Ascending aorta (tissue), 2 donors: Measurements from ENCODE around the gene POGZ. TPM values are rescaled to one million over a fixed set of nuclear protein-coding genes. Genes with fewer than 3 reads are reported as not detected.
"Not testable (repeated sequence)": the region's sequence is repeated elsewhere in the genome, so short reads cannot be mapped to it uniquely, and the experiment has no call there.

ENCODE experiments used
- DNase-seq, 2 donors: peaks; one replicate each; pipeline ENCODE4 v3.0.0-alpha.2; 2019; ENCODE audit warnings: low spot score in 2 of 2
- H3K27ac ChIP-seq, 2 donors: fragments of 200-600 bp; sonication (generic); one replicate each; pipeline ENCODE4 v1.5.1; 2016 to 2017; ENCODE audit warnings: mild to moderate bottlenecking in 1 of 2
- H3K27me3 ChIP-seq: fragments of 200-600 bp; sonication (generic); one replicate; pipeline ENCODE4 v1.5.1; 2017
- H3K36me3 ChIP-seq, 2 donors: fragments of 200-600 bp; sonication (generic); one replicate each; pipeline ENCODE4 v1.5.1; 2016
- H3K4me1 ChIP-seq, 2 donors: fragments of 200-600 bp; sonication (generic); one replicate each; pipeline ENCODE4 v1.5.1; 2016 to 2017; ENCODE audit warnings: mild to moderate bottlenecking in 1 of 2
- H3K4me3 ChIP-seq, 2 donors: fragments of 200-600 bp; sonication (generic); one replicate each; pipeline ENCODE4 v1.5.1; 2016 to 2017; ENCODE audit warnings: mild to moderate bottlenecking in 1 of 2
- H3K9me3 ChIP-seq, 2 donors: fragments of 200-600 bp; sonication (generic); one replicate each; pipeline ENCODE4 v1.5.1; 2016
- CTCF ChIP-seq, 3 experiments: fragments of 200-600 bp in 2 of 3; fragments of 450-650 bp in 1 of 3; sonication (generic) in 2 of 3; IDR thresholded peaks; one replicate each; pipeline ENCODE4 v1.5.1; 2016 to 2019; ENCODE audit warnings: antibody characterized with exemption in 3 of 3, mild to moderate bottlenecking in 1 of 3, moderate library complexity in 1 of 3
- intact Hi-C: fragments of 100-400 bp; cut with DNase I; formaldehyde crosslinking; loops from one replicate; pipeline ENCODE4 v1.15.1; 2023
- total RNA-seq: library from RNA; depleted of rRNA; stranded (reverse); fragments of >200 nt; gene quantifications from one replicate; pipeline ENCODE4 v1.1.0, GENCODE V29; 2016

The POGZ gene
- total RNA-seq, 1 donor from 2014 or later, result 18.1 TPM

- Histone ChIP-seq H3K36me3 (no peaks in the 10 kb centered on the region), H3K4me1 (no peaks in the 10 kb centered on the region), H3K27me3 (no peaks in the 10 kb centered on the region), H3K9me3 (no peaks in the 10 kb centered on the region), H3K27ac (no peak overlapping the region), H3K4me3 (no peak overlapping the region)
- no peak for TF ChIP-seq CTCF (IDR thresholded peaks at IDR 0.05)
- intact Hi-C loops, result no loop called here
- DNase-seq, result no peak
Observed at GRCh38 chr1:151393583-151393982, 65.7 kb downstream of the POGZ start.

DNA sequence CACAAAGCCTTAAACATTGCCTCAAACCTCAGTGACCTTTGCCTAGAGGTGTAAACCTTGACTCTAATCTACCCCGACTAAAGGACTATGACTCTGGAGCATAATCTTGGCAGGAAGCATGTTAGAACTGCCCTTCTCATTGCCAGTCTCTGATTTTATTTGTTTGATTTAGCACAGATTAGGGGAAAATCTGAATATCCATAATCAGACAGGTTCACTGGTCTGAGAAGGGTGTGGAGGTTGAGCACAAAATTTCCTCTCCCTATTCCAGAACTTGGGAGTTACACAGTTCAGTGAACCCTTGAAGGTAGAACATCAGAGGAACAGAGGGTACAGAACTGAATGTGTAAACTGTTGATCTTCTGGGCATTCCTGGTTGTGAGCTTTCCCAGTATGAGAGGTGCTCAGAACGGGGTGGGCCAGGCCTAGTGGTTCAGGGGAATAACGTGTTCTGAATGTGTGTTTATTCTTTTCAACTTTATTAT, 68.2 kb downstream of the POGZ start:
- intact Hi-C loops, result no loop called here
- no peaks in the 10 kb centered on the region for H3K4me1 ChIP-seq

DNA sequence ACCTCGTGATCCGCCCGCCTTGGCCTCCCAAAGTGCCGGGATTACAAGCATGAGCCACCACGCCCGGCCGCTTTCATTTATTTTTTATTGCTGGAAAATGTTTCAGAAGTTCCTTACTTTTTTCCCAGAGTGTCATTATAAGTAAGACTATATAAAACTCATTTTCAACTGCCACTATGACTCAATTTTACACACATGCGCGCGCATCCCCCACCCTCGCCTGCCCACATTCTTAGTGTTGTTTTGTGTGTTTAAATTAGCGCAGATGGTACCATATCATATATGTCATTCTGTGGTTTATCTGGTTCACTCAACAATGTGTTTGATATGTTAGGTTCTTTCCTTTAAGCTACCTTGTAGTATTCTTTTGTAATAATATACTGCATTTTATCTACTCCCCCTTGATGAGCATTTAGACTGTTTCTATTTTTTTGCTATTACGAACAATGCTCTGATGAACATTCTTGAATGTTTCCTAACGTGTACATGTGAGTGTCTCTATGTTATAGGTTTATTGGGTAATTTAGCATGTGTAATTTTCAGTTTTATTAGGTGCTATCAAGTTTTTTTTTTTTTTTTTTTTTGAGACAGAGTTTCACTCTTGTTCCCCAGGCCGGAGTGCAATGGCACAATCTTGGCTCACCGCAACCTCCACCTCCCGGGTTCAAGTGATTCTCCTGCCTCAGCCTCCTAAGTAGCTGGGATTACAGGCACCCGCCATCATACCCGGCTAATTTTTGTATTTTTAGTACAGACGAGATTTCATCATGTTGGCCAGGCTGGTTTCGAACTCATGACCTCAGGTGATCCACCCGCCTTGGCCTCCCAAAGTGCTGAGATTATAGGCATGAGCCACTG, 68.8 kb downstream of the POGZ start:
- H3K4me1 ChIP-seq, intact Hi-C loops, H3K4me3 ChIP-seq, H3K36me3 ChIP-seq, H3K27ac ChIP-seq, H3K27me3 ChIP-seq, DNase-seq, H3K9me3 ChIP-seq: not testable (repeated sequence)

More for the DNA sequence above, 68.2 kb downstream of the POGZ start:
- Histone ChIP-seq H3K9me3 (no peaks in the 10 kb centered on the region), H3K36me3 (no peaks in the 10 kb centered on the region), H3K27ac (no peak overlapping the region), H3K27me3 (no peaks in the 10 kb centered on the region), H3K4me3 (no peak overlapping the region)
- TF ChIP-seq CTCF (IDR thresholded peaks at IDR 0.05), result no peak
- no peak for DNase-seq

DNA sequence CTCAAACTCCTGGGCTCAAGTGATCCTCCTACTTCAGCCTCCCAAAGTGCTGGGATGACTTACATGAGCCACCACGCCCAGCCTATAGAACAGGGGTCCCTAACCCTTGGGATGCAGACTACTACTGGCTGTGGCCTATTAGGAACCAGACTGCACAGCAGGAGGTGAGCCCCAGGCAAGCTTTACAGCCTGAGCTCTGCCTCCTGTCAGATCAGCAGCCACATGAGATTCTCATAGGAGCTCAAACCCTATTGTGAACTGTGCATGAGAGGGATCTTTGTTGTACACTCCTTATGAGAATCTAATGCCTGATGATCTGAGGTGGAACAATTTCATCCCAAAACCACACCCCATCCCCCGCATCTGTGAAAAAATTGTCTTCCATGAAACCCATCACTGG, 73.3 kb downstream of the POGZ start:
- peak in 1 of 2 donors; percentile 24 for DNase-seq
- intact Hi-C loops, result no loop called here
- TF ChIP-seq CTCF (IDR thresholded peaks at IDR 0.05), result no peak
- Histone ChIP-seq H3K27ac (no peak overlapping the region), H3K9me3 (no peaks in the 10 kb centered on the region), H3K36me3 (no peaks in the 10 kb centered on the region), H3K27me3 (no peaks in the 10 kb centered on the region), H3K4me3 (no peak overlapping the region), H3K4me1 (no peaks in the 10 kb centered on the region)

DNA sequence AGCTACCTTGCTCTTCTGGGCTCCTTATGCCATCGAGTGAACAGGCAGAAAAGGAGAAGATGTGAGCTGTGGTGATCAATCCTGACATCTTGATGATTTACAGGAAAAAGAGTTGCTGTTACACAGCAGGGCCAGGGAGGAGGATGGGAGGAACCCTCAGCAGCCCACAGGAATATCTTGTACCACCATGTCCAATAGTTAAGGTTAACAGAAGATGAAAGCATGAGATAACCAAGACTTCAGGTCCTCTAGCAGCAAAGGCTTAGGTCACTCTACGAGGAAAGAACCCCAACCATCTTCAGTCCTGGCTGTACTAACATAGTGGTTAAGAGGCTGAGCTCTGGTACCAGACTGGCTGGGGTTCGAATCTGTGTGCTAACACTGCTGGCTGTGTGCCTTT, 74.7 kb downstream of the POGZ start:
- TF ChIP-seq CTCF (IDR thresholded peaks at IDR 0.05), result no peak
- Histone ChIP-seq H3K27me3 (no peaks in the 10 kb centered on the region), H3K36me3 (no peaks in the 10 kb centered on the region), H3K27ac (no peak overlapping the region), H3K4me1 (no peaks in the 10 kb centered on the region), H3K4me3 (no peak overlapping the region), H3K9me3 (no peaks in the 10 kb centered on the region)
- no peak for DNase-seq
- intact Hi-C loops, result no loop called here

DNA sequence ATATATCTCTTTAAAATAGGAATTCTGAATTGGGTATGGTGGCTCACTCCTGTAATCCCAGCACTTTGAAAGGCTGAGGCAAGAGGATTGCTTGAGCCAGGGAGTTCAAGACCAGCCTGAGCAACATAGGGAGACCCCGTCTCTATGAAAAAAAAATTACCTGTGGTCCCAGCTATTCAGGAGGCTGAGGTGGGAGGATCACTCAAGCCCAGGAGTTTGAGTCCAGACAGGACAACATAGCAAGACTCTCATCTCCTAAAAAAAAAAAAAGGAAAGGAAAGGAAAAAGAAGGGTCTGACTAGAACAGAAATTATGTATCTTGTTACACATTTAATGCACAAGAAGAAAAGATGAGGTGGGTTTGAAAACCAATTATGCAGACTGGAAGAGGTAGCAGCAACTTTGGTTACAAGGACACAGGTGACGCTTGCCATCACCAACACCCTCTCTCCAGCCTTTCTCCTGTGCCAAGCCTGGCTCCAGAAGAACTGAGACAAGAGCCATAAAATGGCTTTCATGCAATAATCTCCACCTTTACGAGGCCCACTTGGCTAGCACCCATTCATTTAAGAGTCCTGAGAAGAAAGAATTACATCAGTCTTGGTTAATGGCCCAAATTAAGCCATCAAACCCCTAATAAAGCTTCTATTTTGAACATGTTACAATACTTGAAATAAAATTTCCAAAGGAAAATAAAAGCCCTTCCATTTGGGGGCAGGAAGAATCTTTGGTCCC, 82.0 kb downstream of the POGZ start:
- no peaks in the 10 kb centered on the region for H3K9me3 ChIP-seq
- DNase-seq, result no peak
- intact Hi-C loops, result no loop called here
- no peak overlapping the region for H3K27ac ChIP-seq
- peaks cover 0 to 6% of the 10 kb centered on the region in 2 donors for H3K4me1 ChIP-seq
- no peak for TF ChIP-seq CTCF (IDR thresholded peaks at IDR 0.05)
- no peaks in the 10 kb centered on the region for H3K36me3 ChIP-seq
- no peak overlapping the region for H3K4me3 ChIP-seq
- no peaks in the 10 kb centered on the region for H3K27me3 ChIP-seq
